HG03108 (cell line): ENCODE measurements around the gene TRAF5.
"Not testable (repeated sequence)": the region's sequence is repeated elsewhere in the genome, so short reads cannot be mapped to it uniquely, and the experiment has no call there.

Experiments
- ATAC-seq: cut with Tn5 transposase; IDR thresholded peaks from one replicate; pipeline ENCODE4 v1.9.1; 2021; ENCODE audit warnings: moderate library complexity; ENCODE audit not compliant: unreplicated experiment

TRAF5 gene

GRCh38 chr1:211345719-211346118 lies 19.1 kb downstream of the TRAF5 start:
- no peak for ATAC-seq

- ATAC-seq, result no peak
Measured at GRCh38 chr1:211347077-211347844, 20.6 kb downstream of the TRAF5 start.

- ATAC-seq, result no peak
Measured at GRCh38 chr1:211348547-211348946, 21.9 kb downstream of the TRAF5 start.

- no peak for ATAC-seq
Measured at GRCh38 chr1:211349741-211350140, 23.1 kb downstream of the TRAF5 start.

- ATAC-seq, result not testable (repeated sequence)
Measured at GRCh38 chr1:211352055-211352454, 25.4 kb downstream of the TRAF5 start.

- no peak for ATAC-seq
Measured at GRCh38 chr1:211352465-211352864, 25.8 kb downstream of the TRAF5 start.

GRCh38 chr1:211352985-211353515 lies 26.4 kb downstream of the TRAF5 start:
- ATAC-seq, result peak; percentile 73

GRCh38 chr1:211353562-211354212 lies 27.1 kb downstream of the TRAF5 start:
- ATAC-seq, result peak; percentile 13

GRCh38 chr1:211355873-211356272 lies 29.2 kb downstream of the TRAF5 start:
- ATAC-seq, result no peak

GRCh38 chr1:211356723-211357407 lies 30.2 kb downstream of the TRAF5 start:
- ATAC-seq, result no peak

GRCh38 chr1:211358685-211359084 lies 32.1 kb downstream of the TRAF5 start:
- no peak for ATAC-seq

- ATAC-seq, result no peak
Measured at GRCh38 chr1:211359876-211360275, 33.2 kb downstream of the TRAF5 start.

GRCh38 chr1:211361202-211361601 lies 34.6 kb downstream of the TRAF5 start:
- ATAC-seq, result no peak

GRCh38 chr1:211369640-211370039 lies 43.0 kb downstream of the TRAF5 start:
- no peak for ATAC-seq

GRCh38 chr1:211370669-211371068 lies 44.0 kb downstream of the TRAF5 start:
- no peak for ATAC-seq

GRCh38 chr1:211371406-211372105 lies 44.9 kb downstream of the TRAF5 start:
- ATAC-seq, result no peak

- no peak for ATAC-seq
Measured at GRCh38 chr1:211372463-211372862, 45.8 kb downstream of the TRAF5 start.

- no peak for ATAC-seq
Measured at GRCh38 chr1:211375146-211375818, 48.6 kb downstream of the TRAF5 start.

GRCh38 chr1:211375949-211376348 lies 49.3 kb downstream of the TRAF5 start:
- ATAC-seq, result no peak

- no peak for ATAC-seq
Measured at GRCh38 chr1:211376807-211377470, 50.3 kb downstream of the TRAF5 start.
